ENCODE measurements around the gene EXOC6B.

The EXOC6B gene

DNA sequence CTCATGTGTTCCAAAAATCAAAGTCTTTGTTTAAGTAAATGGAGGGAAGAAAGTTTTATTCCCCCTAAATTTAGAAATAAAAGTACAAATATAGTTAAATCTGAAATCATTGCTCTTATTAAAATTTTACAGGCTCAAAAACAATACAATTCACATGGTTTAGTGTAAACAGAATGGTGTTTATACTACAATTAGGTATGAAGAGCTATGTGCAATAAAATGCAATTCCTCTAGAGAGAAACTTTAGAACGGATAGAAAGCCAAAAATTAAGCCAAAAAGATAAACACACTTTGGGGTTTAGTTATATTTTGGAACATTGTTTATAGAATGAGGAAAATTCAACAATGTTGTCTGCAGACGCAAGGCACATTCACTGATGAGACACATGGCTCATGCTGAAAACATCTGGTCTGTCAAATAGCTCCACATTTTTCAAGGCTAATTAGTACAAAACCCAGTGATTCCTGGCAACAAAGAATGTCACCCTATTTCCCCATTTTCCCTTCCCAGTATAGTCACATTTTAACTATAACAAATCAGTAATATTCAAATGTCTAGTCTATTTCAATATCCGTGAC, 103.3 kb downstream of the EXOC6B start:
- no peaks in the 10 kb centered on the region for H3K9me3 ChIP-seq (replicated peaks; ENCODE audit: insufficient read depth, low read length)
- H3K27me3 ChIP-seq (replicated peaks; ENCODE audit: insufficient read depth, low read length): no peaks in the 10 kb centered on the region
- H3K4me3 ChIP-seq (ENCODE audit: low read length): no peak overlapping the region
- TF ChIP-seq EZH2 (optimal IDR thresholded peaks at IDR 0.05; ENCODE audit: low read depth, low read length): no peak
- TF ChIP-seq EZH2phosphoT487 (IDR thresholded peaks at IDR 0.05; ENCODE audit: low read length): no peak
- TF ChIP-seq, protein P1, sequence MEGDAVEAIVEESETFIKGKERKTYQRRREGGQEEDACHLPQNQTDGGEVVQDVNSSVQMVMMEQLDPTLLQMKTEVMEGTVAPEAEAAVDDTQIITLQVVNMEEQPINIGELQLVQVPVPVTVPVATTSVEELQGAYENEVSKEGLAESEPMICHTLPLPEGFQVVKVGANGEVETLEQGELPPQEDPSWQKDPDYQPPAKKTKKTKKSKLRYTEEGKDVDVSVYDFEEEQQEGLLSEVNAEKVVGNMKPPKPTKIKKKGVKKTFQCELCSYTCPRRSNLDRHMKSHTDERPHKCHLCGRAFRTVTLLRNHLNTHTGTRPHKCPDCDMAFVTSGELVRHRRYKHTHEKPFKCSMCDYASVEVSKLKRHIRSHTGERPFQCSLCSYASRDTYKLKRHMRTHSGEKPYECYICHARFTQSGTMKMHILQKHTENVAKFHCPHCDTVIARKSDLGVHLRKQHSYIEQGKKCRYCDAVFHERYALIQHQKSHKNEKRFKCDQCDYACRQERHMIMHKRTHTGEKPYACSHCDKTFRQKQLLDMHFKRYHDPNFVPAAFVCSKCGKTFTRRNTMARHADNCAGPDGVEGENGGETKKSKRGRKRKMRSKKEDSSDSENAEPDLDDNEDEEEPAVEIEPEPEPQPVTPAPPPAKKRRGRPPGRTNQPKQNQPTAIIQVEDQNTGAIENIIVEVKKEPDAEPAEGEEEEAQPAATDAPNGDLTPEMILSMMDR (IDR thresholded peaks at IDR 0.05; ENCODE audit: low read length): no peak
- no peak overlapping the region for H3K27ac ChIP-seq (ENCODE audit: low read length)
- H3K36me3 ChIP-seq (replicated peaks; ENCODE audit: insufficient read depth, low read length): no peaks in the 10 kb centered on the region
- no peak overlapping the region for H3K4me2 ChIP-seq (ENCODE audit: low read depth, low read length)
- no peak overlapping the region for H2AFZ ChIP-seq (ENCODE audit: low read length)
- DNase-seq: no peak
- H4K20me1 ChIP-seq (ENCODE audit: insufficient read depth, low read length): no peaks in the 10 kb centered on the region
- no peak overlapping the region for H3K9ac ChIP-seq (ENCODE audit: low read length)
- H3K9me2 ChIP-seq (replicated peaks; ENCODE audit: insufficient read depth, low read length): no peaks in the 10 kb centered on the region
- H3K4me1 ChIP-seq (ENCODE audit: low read length): peaks cover 3% of the 10 kb centered on the region; the same call in 1 of the 2 replicates
- no peaks in the 10 kb centered on the region for H3K79me2 ChIP-seq (ENCODE audit: low read length)
- H3F3A ChIP-seq (ENCODE audit: insufficient read depth, low read length): no peaks in the 10 kb centered on the region

DNA sequence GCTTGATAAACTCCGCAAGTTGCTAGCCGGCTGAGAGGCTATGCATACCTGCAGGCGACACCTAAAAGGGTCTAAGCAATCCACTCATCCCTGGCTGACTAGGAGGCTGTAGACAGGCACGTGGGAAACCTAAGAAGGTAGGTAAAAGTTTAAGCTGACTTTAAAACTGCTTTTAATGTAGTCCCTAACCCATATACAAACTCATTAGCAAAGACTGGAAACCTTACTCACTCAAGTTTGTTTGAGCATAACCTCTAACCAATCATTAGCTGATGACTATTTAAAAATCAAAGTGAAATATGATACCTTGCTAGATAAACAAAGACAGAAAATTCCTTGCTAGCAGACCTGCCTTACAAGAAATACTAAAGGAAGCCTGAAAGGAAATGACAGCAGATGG, 106.4 kb downstream of the EXOC6B start:
- 0 out of 2 replicates have a peak overlapping the region, but pooled peaks have one; percentile 4 for H3K4me2 ChIP-seq (ENCODE audit: low read depth, low read length)
- no peak overlapping the region for H2AFZ ChIP-seq (ENCODE audit: low read length)
- no peaks in the 10 kb centered on the region for H3K9me2 ChIP-seq (replicated peaks; ENCODE audit: insufficient read depth, low read length)
- DNase-seq: peak; percentile 11
- H3F3A ChIP-seq (ENCODE audit: insufficient read depth, low read length): no peaks in the 10 kb centered on the region
- no peaks in the 10 kb centered on the region for H3K79me2 ChIP-seq (ENCODE audit: low read length)
- H3K4me1 ChIP-seq (ENCODE audit: low read length): peaks cover 3% of the 10 kb centered on the region; the same call in 1 of the 2 replicates
- H3K36me3 ChIP-seq (replicated peaks; ENCODE audit: insufficient read depth, low read length): no peaks in the 10 kb centered on the region
- no peaks in the 10 kb centered on the region for H3K9me3 ChIP-seq (replicated peaks; ENCODE audit: insufficient read depth, low read length)
- TF ChIP-seq EZH2 (optimal IDR thresholded peaks at IDR 0.05; ENCODE audit: low read depth, low read length): no peak
- TF ChIP-seq, protein P1 (IDR thresholded peaks at IDR 0.05; ENCODE audit: low read length): no peak
- no peak for TF ChIP-seq EZH2phosphoT487 (IDR thresholded peaks at IDR 0.05; ENCODE audit: low read length)
- no peak overlapping the region for H3K27ac ChIP-seq (ENCODE audit: low read length)
- H3K27me3 ChIP-seq (replicated peaks; ENCODE audit: insufficient read depth, low read length): no peaks in the 10 kb centered on the region
- no peak overlapping the region for H3K9ac ChIP-seq (ENCODE audit: low read length)
- no peak overlapping the region for H3K4me3 ChIP-seq (ENCODE audit: low read length)
- H4K20me1 ChIP-seq (ENCODE audit: insufficient read depth, low read length): no peaks in the 10 kb centered on the region

DNA sequence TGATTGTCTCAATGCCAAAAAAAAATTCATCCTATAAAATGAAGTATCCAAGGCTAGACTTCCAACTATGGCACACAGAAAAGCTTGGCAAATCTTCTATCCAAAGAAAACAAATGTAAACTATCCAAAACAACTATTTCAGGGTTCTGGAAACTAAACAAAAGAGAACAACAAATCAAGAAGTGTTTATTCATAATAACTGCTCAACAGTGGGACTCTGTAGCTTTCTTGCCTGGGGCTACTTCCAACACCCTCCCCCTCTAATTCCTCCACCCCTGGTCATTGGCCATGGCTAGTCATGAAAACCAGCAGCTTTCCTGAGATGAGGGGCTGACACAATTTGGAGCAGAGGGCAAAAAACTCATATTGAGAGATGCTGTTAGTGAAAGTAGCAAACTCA, 107.0 kb downstream of the EXOC6B start:
- Histone ChIP-seq H3K79me2 (ENCODE audit: low read length) (no peaks in the 10 kb centered on the region), H3K9me2 (replicated peaks; ENCODE audit: insufficient read depth, low read length) (no peaks in the 10 kb centered on the region), H2AFZ (ENCODE audit: low read length) (no peak overlapping the region), H3K36me3 (replicated peaks; ENCODE audit: insufficient read depth, low read length) (no peaks in the 10 kb centered on the region), H3K4me2 (ENCODE audit: low read depth, low read length) (no peak overlapping the region), H3K9me3 (replicated peaks; ENCODE audit: insufficient read depth, low read length) (no peaks in the 10 kb centered on the region), H3K4me3 (ENCODE audit: low read length) (no peak overlapping the region), H3K4me1 (ENCODE audit: low read length) (peaks cover 3% of the 10 kb centered on the region; the same call in 1 of the 2 replicates), H3F3A (ENCODE audit: insufficient read depth, low read length) (no peaks in the 10 kb centered on the region), H3K27ac (ENCODE audit: low read length) (no peak overlapping the region), H4K20me1 (ENCODE audit: insufficient read depth, low read length) (no peaks in the 10 kb centered on the region), H3K27me3 (replicated peaks; ENCODE audit: insufficient read depth, low read length) (no peaks in the 10 kb centered on the region), H3K9ac (ENCODE audit: low read length) (no peak overlapping the region)
- TF ChIP-seq EZH2phosphoT487 (IDR thresholded peaks at IDR 0.05; ENCODE audit: low read length) (no peak), EZH2 (optimal IDR thresholded peaks at IDR 0.05; ENCODE audit: low read depth, low read length) (no peak)
- TF ChIP-seq, protein P1 (IDR thresholded peaks at IDR 0.05; ENCODE audit: low read length): no peak
- DNase-seq: no peak

Measured in MM.1S (cell line).